PC-3 (cell line): ENCODE results near the gene DHRS3.

ENCODE experiments used
- CTCF ChIP-seq: fragments of 300-600 bp; sonication (generic); conservative IDR thresholded peaks from 2 replicates; pipeline ENCODE4 v1.5.1; 2017; ENCODE audit warnings: antibody characterized with exemption, low read depth, mild to moderate bottlenecking, low read length
- EZH2phosphoT487 ChIP-seq: fragments of 300-600 bp; sonication (generic); IDR thresholded peaks from 2 replicates; pipeline ENCODE4 v1.6.1; 2018; ENCODE audit warnings: mild to moderate bottlenecking, antibody characterized with exemption, low read length, borderline replicate concordance

GRCh38 chr1:12644829-12645228 lies 26.8 kb upstream of the DHRS3 start:
- TF ChIP-seq CTCF (no peak), EZH2phosphoT487 (no peak)
